ENCODE measurements around the gene SLC44A4.
A peak's percentile ranks its signal among the peaks of the same experiment; 100 is the strongest.

Gene SLC44A4

DNA sequence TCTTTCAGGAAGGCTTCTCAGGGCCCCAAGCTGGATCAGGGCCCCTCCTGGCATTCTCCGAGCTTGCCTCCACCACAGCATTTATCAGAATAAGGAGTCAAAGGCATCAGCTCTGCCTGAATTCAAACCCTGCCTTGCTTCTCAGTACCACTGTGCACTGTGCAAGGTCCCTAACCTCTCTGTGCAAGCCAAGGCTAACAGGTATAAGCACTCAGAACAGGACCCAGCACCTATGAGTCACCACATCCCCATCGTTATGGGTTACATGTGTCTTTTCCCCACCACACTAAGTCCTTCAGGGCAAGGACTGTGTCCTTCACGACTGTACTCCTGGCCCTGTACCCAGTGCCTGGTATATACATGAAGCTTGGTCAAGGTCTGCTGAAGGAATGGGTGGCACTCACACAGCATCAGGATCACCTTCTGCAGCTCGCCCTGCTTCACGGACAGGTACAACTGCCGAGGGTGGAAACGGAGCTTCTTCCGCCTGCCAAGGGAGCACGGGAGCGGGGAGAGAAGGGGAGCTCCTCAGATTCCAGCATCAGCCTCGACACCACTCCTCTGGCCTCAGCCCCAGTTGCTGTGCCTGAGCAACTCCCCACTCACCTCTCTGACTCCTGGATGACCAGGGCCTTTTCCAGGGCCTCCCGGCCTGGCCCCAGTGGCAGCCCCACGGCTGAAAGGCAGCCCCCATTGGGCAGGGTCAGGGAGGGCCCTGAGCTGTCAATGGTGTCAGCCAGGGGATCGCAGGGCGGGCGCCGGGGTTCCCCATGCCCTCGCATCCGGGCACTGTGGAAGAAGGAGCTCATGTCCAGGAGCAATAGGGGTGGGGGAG lies 8.6 kb upstream of the SLC44A4 start:
- H3K27ac ChIP-seq (ENCODE audit: low read length): no peak overlapping the region
- no peak overlapping the region for H3K4me3 ChIP-seq (ENCODE audit: low read length)
- no peaks in the 10 kb centered on the region for H3K9me3 ChIP-seq (ENCODE audit: insufficient read depth, low read depth, low read length)
- H3K4me1 ChIP-seq (ENCODE audit: insufficient read depth, low read length): no peaks in the 10 kb centered on the region
- no peak overlapping the region for H3K9ac ChIP-seq (ENCODE audit: low read depth, low read length)
- H3K27me3 ChIP-seq (ENCODE audit: insufficient read depth, low read length): no peaks in the 10 kb centered on the region
- H3K36me3 ChIP-seq (ENCODE audit: insufficient read depth, low read depth, low read length): peaks cover 94% of the 10 kb centered on the region

DNA sequence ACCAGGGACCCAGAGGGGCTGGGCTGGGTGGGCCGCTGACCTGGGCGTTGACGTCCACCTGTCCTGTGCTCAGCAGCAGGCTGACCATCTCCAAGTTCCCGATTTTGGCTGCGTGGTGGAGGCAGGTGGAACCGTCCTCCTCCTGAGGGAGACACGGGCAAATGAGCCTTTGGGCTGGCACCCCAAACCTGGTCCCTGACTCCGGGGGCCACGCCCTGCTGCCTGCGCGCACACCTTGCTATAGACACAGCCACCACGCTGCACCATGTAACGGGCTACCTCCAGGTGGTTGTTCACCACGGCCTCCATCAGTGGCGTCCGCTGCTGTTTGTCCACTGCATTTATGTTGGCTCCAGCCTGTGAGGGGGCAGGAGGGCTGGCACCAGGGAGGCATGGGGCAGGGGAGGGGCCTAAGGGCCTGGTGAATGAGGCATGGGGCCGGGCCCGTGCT lies 7.8 kb upstream of the SLC44A4 start:
- Histone ChIP-seq H3K27ac (ENCODE audit: low read length) (no peak overlapping the region), H3K9me3 (ENCODE audit: insufficient read depth, low read depth, low read length) (no peaks in the 10 kb centered on the region), H3K36me3 (ENCODE audit: insufficient read depth, low read depth, low read length) (peaks cover 91% of the 10 kb centered on the region), H3K4me1 (ENCODE audit: insufficient read depth, low read length) (no peaks in the 10 kb centered on the region), H3K9ac (ENCODE audit: low read depth, low read length) (no peak overlapping the region), H3K27me3 (ENCODE audit: insufficient read depth, low read length) (no peaks in the 10 kb centered on the region), H3K4me3 (ENCODE audit: low read length) (no peak overlapping the region)

DNA sequence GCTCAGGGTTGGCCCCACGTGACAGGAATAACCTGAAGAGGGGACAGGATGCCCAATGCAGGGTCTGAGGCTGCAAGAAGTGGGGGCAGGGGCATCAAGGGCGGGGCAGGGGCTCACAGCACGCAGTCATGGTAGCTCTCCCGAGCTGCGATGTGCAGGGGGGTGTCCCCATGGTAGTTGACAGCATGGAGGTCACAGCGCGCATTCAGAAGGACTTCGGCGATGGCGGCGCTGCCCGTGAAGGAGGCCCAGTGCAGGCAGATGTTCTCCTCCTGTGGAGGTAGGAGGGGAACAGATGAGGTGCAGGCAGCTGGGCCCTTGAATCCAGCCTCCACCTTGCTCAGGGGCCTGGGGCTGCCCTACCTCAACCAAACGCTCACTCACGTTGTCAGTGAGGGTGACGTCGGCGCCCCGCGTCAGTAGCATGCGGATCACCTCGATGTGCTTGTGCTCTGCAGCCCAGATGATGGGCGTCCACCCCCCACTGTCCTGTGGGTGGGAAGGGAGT lies 5.8 kb upstream of the SLC44A4 start:
- Histone ChIP-seq H3K4me1 (ENCODE audit: insufficient read depth, low read length) (no peaks in the 10 kb centered on the region), H3K27me3 (ENCODE audit: insufficient read depth, low read length) (no peaks in the 10 kb centered on the region), H3K9ac (ENCODE audit: low read depth, low read length) (no peak overlapping the region), H3K9me3 (ENCODE audit: insufficient read depth, low read depth, low read length) (no peaks in the 10 kb centered on the region), H3K36me3 (ENCODE audit: insufficient read depth, low read depth, low read length) (peaks cover 96% of the 10 kb centered on the region), H3K27ac (ENCODE audit: low read length) (no peak overlapping the region), H3K4me3 (ENCODE audit: low read length) (no peak overlapping the region)

DNA sequence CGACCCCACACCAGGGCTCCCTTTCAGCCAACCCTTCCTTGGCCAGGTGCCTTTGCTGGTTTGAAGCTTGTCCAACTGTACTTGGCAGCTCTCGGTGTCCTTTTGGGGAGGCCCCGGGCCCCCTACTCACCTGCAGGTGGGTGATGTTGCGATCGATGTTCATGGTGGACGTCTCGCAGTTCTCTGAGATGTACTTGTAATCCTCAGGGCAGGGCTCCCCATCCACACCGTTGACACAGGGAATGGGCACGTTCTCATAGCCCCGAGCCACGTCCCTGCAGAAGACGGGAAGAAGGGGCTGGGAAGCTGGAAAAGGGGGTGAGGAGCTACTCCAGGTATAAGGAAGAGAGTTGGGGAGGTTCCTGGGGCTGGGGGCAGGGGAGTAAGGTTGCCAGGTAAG lies 4.9 kb upstream of the SLC44A4 start:
- no peak overlapping the region for H3K4me3 ChIP-seq (ENCODE audit: low read length)
- no peaks in the 10 kb centered on the region for H3K27me3 ChIP-seq (ENCODE audit: insufficient read depth, low read length)
- peaks cover 89% of the 10 kb centered on the region for H3K36me3 ChIP-seq (ENCODE audit: insufficient read depth, low read depth, low read length)
- no peak overlapping the region for H3K9ac ChIP-seq (ENCODE audit: low read depth, low read length)
- H3K27ac ChIP-seq (ENCODE audit: low read length): no peak overlapping the region
- H3K4me1 ChIP-seq (ENCODE audit: insufficient read depth, low read length): no peaks in the 10 kb centered on the region
- no peaks in the 10 kb centered on the region for H3K9me3 ChIP-seq (ENCODE audit: insufficient read depth, low read depth, low read length)

DNA sequence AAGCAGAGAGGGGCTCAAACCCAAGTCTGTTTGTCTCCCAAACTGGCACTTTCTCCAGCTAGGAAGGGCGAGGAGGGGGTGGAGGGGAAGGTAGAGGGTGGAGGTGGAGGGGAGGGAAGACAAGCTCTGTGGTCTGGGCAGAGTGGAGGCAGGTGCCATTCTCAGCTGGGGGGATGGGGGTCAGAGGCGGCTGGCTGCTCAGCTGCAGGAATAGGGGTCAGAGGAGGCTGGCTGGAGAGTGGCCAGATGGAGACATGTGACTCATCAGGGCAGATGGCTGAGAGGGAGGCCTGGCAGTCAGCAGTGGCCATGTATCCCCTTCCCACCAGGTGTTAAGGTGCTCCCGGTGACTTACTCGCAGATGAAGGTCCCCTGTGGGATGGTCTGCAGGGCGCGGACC lies 3.5 kb upstream of the SLC44A4 start:
- H3K9ac ChIP-seq (ENCODE audit: low read depth, low read length): no peak overlapping the region
- H3K4me3 ChIP-seq (ENCODE audit: low read length): no peak overlapping the region
- H3K36me3 ChIP-seq (ENCODE audit: insufficient read depth, low read depth, low read length): peaks cover 75% of the 10 kb centered on the region
- H3K27ac ChIP-seq (ENCODE audit: low read length): no peak overlapping the region
- no peaks in the 10 kb centered on the region for H3K27me3 ChIP-seq (ENCODE audit: insufficient read depth, low read length)
- no peaks in the 10 kb centered on the region for H3K4me1 ChIP-seq (ENCODE audit: insufficient read depth, low read length)
- H3K9me3 ChIP-seq (ENCODE audit: insufficient read depth, low read depth, low read length): no peaks in the 10 kb centered on the region

DNA sequence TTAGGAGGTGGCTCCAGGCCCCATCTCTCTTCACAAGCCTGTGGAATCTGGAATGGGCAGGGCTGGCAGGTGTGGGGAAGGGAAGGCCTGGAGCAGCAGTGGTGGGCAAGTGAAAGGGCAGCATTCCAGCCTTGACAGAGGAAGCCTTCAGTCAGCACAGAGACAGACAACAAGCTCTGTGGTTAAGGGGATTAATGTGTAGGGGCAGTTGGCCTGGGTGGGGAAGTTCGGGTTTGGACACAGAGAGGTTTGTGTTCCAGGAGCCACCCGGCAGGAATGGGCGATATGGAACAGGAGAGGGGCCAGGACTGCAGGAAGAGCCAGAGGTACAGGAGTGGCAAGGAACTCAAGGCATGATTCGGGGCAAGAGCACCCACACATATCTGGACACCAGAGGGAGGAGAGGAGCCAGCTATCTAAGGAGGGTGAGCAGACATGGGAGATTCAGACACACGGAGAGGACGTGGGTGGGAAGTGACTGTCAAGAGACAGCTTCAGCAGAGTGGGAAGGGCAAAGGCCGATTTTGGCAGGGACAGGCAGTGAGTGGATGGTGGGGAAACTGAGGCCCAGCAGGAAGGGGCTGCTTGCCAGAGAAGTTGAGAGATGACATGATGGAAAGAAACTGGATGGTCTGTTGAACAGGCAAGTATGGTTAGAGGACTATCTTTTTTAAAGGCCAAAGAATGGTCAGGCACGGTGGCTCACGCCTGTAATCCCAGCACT lies 2.5 kb upstream of the SLC44A4 start:
- H3K4me1 ChIP-seq (ENCODE audit: insufficient read depth, low read length): no peaks in the 10 kb centered on the region
- no peaks in the 10 kb centered on the region for H3K27me3 ChIP-seq (ENCODE audit: insufficient read depth, low read length)
- H3K27ac ChIP-seq (ENCODE audit: low read length): no peak overlapping the region
- H3K9me3 ChIP-seq (ENCODE audit: insufficient read depth, low read depth, low read length): no peaks in the 10 kb centered on the region
- H3K36me3 ChIP-seq (ENCODE audit: insufficient read depth, low read depth, low read length): peaks cover 65% of the 10 kb centered on the region
- H3K9ac ChIP-seq (ENCODE audit: low read depth, low read length): no peak overlapping the region
- H3K4me3 ChIP-seq (ENCODE audit: low read length): no peak overlapping the region

DNA sequence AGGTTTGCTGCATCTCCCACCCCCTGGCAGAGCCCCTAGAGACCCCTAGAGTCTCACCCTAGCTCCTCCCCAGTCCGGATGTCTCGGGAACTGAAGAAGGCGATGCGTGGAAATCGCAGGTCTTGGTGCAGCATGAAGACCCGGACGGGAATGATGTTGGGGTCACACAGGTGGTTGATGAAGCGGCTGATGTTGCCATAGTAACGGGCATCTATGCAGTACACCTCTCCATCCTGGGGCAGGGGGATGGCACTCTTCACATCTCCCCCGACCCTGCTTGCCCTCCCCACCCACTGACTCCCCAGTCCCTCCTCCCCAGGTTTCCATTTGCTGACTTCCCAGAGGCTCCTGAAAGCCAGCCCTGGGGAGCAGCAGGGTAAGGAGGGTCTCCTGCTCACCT lies 1.8 kb upstream of the SLC44A4 start:
- H3K27ac ChIP-seq (ENCODE audit: low read length): no peak overlapping the region
- H3K36me3 ChIP-seq (ENCODE audit: insufficient read depth, low read depth, low read length): peaks cover 59% of the 10 kb centered on the region
- no peaks in the 10 kb centered on the region for H3K4me1 ChIP-seq (ENCODE audit: insufficient read depth, low read length)
- H3K9me3 ChIP-seq (ENCODE audit: insufficient read depth, low read depth, low read length): no peaks in the 10 kb centered on the region
- no peaks in the 10 kb centered on the region for H3K27me3 ChIP-seq (ENCODE audit: insufficient read depth, low read length)
- H3K9ac ChIP-seq (ENCODE audit: low read depth, low read length): no peak overlapping the region
- H3K4me3 ChIP-seq (ENCODE audit: low read length): no peak overlapping the region

DNA sequence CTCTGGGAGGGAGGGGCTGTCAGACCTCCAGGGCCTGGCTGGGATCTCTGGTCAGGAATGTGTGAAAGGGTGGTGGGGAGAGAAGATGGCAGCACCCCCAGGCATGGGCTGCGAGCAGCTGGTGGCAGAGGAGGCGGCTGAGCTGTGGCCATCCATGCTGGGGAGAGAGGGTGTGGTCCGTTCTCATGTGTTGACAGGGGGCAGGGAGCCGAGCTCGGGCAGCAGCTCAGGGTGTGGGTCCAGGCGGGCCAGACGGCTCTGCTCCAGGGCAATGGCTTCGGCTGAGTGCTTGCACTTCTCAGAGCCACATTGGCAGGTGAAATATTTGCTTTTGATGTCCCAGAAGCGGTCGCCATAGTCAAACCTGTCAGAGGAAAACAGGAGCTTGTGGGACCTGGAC lies 1.1 kb upstream of the SLC44A4 start:
- no peak overlapping the region for H3K9ac ChIP-seq (ENCODE audit: low read depth, low read length)
- H3K9me3 ChIP-seq (ENCODE audit: insufficient read depth, low read depth, low read length): no peaks in the 10 kb centered on the region
- no peaks in the 10 kb centered on the region for H3K4me1 ChIP-seq (ENCODE audit: insufficient read depth, low read length)
- peaks cover 53% of the 10 kb centered on the region for H3K36me3 ChIP-seq (ENCODE audit: insufficient read depth, low read depth, low read length)
- no peak overlapping the region for H3K4me3 ChIP-seq (ENCODE audit: low read length)
- H3K27ac ChIP-seq (ENCODE audit: low read length): no peak overlapping the region
- no peaks in the 10 kb centered on the region for H3K27me3 ChIP-seq (ENCODE audit: insufficient read depth, low read length)

DNA sequence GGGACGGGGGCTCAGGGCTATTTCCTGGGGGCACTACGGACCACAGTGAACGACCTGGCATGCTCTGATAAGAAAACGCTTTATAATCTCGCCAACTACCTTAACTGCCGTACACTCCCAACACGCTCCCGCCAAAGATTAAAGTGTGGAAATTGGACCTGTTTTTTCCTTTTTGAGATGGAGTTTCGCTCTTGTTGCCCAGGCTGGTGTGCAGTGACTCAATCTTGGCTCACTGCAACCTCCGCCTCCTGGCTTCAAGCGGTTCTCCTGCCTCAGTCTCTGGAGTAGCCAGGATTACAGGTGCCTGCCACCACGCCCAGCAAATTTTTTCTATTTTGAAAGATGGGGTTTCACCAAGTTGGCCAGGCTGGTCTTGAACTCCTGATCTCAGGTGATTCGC lies 346 bp upstream of the SLC44A4 start:
- H3K4me3 ChIP-seq (ENCODE audit: low read length): no peak overlapping the region
- no peaks in the 10 kb centered on the region for H3K9me3 ChIP-seq (ENCODE audit: insufficient read depth, low read depth, low read length)
- H3K9ac ChIP-seq (ENCODE audit: low read depth, low read length): no peak overlapping the region
- H3K36me3 ChIP-seq (ENCODE audit: insufficient read depth, low read depth, low read length): peaks cover 45% of the 10 kb centered on the region
- H3K4me1 ChIP-seq (ENCODE audit: insufficient read depth, low read length): no peaks in the 10 kb centered on the region
- no peak overlapping the region for H3K27ac ChIP-seq (ENCODE audit: low read length)
- H3K27me3 ChIP-seq (ENCODE audit: insufficient read depth, low read length): no peaks in the 10 kb centered on the region

DNA sequence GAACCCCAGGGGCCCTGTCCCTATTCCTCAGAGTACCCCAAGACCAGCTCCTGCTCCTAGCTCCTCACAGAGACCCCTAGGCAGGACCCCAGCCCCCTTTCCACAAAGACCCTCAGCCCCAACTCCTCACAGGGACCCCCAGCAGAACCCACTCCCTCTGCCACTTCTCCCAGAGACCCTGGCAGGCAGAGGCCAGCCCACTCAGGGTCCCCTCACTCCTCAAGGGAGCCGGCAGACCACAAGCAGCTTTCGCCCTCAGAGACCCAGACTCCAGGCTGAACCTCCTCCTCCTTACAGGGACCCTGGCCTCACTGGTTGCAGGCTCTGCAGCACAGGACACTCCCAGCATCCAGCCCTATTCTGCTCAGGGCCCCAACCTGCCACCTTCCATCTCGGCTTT lies 575 bp downstream of the SLC44A4 start:
- Histone ChIP-seq H3K27me3 (ENCODE audit: insufficient read depth, low read length) (no peaks in the 10 kb centered on the region), H3K9me3 (ENCODE audit: insufficient read depth, low read depth, low read length) (no peaks in the 10 kb centered on the region), H3K27ac (ENCODE audit: low read length) (no peak overlapping the region), H3K9ac (ENCODE audit: low read depth, low read length) (peak overlapping the region; percentile 6; the same call in 1 of the 2 replicates), H3K36me3 (ENCODE audit: insufficient read depth, low read depth, low read length) (peaks cover 36% of the 10 kb centered on the region), H3K4me3 (ENCODE audit: low read length) (no peak overlapping the region; the same call in 1 of the 2 replicates), H3K4me1 (ENCODE audit: insufficient read depth, low read length) (no peaks in the 10 kb centered on the region)

DNA sequence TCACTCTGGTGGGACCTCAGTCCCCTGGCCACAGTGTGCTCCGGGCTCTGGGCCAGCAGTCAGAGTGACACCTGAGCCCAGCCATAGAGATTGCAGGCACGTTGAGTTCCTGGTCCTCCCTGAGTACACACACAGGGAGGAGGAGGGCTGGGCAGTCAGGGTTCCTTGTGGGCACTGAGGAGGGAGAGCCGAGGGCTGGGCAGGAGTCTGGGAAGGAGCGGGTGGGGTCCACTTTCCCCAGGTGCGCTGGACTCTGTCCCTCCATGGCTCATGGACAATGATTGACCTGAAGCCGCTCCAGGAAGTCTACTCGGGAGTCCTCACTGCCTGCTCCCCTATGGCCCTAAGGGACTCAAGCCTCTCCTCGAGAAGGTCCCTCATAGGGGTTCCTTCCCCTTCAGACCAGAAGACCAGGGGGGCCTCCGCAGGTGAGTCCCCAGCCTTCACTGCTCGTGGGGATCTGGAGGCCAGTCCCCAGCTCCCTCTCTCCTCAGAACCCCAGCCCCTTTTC lies 1.1 kb downstream of the SLC44A4 start:
- Histone ChIP-seq H3K9me3 (ENCODE audit: insufficient read depth, low read depth, low read length) (no peaks in the 10 kb centered on the region), H3K4me1 (ENCODE audit: insufficient read depth, low read length) (no peaks in the 10 kb centered on the region), H3K27ac (ENCODE audit: low read length) (no peak overlapping the region), H3K36me3 (ENCODE audit: insufficient read depth, low read depth, low read length) (peaks cover 31% of the 10 kb centered on the region), H3K27me3 (ENCODE audit: insufficient read depth, low read length) (no peaks in the 10 kb centered on the region), H3K4me3 (ENCODE audit: low read length) (no peak overlapping the region), H3K9ac (ENCODE audit: low read depth, low read length) (no peak overlapping the region)

All from iPS-20b (cell line).